HG03135 (cell line): Measurements from ENCODE around the gene EOLA1.
"Not testable (repeated sequence)": the region's sequence is repeated elsewhere in the genome, so short reads cannot be mapped to it uniquely, and the experiment has no call there.

ENCODE experiments used
- ATAC-seq: cut with Tn5 transposase; IDR thresholded peaks from one replicate; pipeline ENCODE4 v1.9.1; 2021; ENCODE audit warnings: mild to moderate bottlenecking, moderate library complexity; ENCODE audit not compliant: unreplicated experiment

Gene EOLA1

GRCh38 chrX:149513825-149514428 is 26.9 kb upstream of the EOLA1 start:
- no peak for ATAC-seq

- ATAC-seq, result no peak
Measured at GRCh38 chrX:149515954-149516602, 24.7 kb upstream of the EOLA1 start.

DNA sequence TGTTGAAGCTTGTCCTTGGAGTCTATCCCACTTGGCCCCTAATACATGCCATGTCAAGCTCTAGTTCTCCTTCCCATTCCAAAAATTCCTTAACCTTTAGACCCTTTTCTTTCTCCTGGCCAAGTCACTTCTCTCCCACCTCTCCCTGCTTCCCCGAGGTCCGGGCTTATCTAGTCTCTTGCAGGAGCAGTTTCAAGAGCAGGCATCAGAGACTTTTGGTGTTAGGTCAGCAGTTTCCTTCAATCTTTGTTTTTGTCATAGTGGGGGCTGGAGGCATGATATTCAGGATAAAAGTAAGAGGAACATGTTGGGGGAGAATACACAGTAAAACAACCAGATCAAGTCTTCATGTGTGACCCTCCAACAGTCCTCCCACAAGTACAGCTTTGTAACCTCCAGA is 24.2 kb upstream of the EOLA1 start:
- ATAC-seq, result no peak

DNA sequence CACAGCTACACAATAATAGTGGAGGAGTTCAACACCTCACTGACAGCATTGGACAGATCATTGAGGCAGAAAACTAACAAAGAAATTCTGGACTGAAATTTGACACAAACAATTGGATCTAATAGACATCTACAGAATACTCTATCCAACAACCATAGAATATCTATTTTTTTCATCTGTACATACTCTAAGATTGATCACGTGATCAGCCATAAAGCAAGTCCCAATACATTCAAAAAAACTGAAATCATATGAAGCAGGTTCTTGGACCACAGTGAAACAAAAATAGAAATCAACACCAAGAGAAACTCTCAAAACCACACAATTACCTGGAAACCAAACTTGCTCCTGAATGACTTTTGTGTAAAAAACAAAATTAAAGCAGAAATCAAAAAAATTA is 23.5 kb upstream of the EOLA1 start:
- ATAC-seq, result no peak

- ATAC-seq, result no peak
Measured at GRCh38 chrX:149518236-149518635, 22.6 kb upstream of the EOLA1 start.

- ATAC-seq, result not testable (repeated sequence)
Measured at GRCh38 chrX:149520636-149521277, 20.1 kb upstream of the EOLA1 start.

GRCh38 chrX:149521438-149521837 is 19.4 kb upstream of the EOLA1 start:
- no peak for ATAC-seq

DNA sequence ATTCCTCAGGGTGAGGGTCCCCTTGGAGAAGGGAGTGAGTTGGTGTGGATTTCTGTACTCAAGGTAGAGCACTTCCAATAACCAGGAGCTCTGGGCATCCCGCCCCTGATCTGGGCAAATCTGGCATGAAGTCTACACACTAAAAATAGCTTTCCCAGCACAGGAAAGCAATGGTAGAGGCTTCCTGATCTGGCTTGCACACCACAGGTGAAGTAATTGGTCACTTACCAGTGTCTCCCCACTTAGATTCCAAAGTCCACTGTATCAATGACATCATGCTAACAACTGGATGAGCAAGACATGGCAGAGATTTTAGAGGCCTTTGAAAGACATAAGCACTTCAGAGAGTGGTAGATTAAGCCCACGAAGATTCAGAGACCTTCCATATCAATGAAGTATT is 17.9 kb upstream of the EOLA1 start:
- no peak for ATAC-seq

- peak; percentile 93 for ATAC-seq
Measured at GRCh38 chrX:149525389-149525788, 15.4 kb upstream of the EOLA1 start.

DNA sequence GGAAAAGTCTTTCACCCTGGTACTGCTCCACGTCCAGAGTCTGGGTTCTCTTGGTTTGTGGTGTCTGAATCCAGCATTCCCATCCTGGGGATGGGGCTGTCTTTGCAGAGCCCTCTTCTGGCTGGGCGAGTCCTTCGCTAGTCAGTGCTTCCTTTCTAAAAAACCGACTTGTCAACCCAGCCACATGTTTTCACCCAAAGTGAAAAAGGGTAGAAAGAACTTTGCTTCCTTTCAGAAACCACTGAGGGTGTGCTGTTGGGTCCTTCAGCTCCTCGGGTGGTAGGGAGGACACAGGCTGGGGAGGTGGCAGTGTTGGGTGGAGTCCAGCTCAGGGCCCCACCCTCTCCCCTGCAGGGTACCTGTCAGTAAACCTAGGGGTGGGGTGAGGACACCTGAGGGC is 14.9 kb upstream of the EOLA1 start:
- peak; percentile 38 for ATAC-seq

GRCh38 chrX:149526318-149527033 is 14.3 kb upstream of the EOLA1 start:
- not testable (repeated sequence) for ATAC-seq

DNA sequence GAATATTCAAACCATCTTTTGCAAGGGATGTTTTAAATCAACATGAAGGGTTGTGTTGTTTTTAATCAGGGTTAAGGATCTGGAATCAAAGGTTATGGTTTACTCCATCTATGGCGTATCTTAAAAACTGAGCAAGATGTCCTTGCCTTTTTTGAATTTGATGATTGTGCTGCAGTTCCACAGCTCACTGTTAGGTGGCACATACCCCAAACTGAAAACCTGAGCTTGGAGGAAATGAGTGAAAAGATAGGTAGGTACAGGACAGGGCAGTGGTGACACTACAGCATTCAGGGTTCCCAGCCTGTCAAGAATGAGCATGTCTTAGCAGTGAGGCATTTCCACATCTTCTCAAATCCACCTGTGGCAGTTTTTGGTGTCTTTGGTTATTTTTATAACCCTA is 13.1 kb upstream of the EOLA1 start:
- no peak for ATAC-seq

DNA sequence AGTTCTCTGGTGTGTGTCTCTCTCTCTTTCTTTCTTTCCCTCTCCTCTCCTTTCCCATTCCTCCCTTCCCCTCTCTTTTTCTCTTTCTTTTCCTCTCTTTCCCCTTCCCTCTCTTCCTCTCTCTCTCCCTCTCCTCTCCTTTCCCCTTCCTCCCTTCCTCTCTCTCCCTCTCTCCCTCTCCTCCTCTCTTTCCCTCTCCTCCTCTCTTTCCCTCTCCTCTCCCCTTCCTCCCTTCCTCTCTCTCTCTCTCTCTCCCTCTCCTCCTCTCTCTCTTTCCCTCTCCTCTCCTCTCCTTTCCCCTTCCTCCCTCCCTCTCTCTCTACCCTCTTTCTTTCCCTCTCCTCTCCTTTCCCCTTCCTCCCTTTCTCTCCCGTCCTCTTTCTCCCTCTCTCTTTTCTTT is 12.4 kb upstream of the EOLA1 start:
- ATAC-seq, result no peak

DNA sequence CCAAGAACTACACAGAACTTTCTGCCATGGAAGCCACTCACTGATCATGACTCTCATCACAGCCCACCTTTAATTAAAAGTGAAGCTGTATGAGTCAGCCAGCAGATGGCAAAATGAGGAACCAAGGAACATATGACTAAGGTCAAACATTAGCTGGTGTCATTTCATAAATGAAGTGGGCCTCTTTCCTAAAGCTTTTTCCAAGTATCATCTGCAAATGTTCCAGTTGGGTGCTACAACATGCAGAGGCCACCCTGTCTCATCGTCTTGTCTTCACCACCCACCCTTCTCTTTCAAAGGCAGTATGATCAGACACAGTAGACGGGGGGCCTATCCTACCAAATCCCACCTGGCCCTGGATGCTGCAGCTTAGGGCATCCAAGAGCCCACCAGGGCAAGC is 9.2 kb upstream of the EOLA1 start:
- no peak for ATAC-seq

GRCh38 chrX:149532868-149533267 is 7.9 kb upstream of the EOLA1 start:
- ATAC-seq, result not testable (repeated sequence)

- ATAC-seq, result not testable (repeated sequence)
Measured at GRCh38 chrX:149533999-149534398, 6.8 kb upstream of the EOLA1 start.

- not testable (repeated sequence) for ATAC-seq
Measured at GRCh38 chrX:149534926-149535602, 5.7 kb upstream of the EOLA1 start.

DNA sequence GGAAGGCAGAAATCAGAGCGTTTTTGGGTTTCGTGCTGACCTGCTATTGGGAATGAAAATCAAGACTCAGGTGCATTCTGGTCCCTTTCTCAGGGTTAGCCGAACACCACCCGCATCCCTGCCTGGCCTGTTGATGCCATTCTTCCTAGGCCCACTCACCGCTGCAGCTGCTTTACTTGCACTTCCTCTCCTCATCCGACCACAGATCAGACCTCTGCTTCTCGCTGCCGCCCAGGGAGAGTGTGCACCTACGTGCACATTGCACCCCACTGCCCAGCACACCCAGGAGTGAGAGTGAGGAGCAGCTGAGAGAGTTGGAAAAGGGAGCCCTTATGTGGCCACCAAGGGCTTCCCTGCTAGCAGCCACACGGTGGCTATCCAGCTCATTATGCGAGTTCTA is 3.3 kb upstream of the EOLA1 start:
- not testable (repeated sequence) for ATAC-seq

DNA sequence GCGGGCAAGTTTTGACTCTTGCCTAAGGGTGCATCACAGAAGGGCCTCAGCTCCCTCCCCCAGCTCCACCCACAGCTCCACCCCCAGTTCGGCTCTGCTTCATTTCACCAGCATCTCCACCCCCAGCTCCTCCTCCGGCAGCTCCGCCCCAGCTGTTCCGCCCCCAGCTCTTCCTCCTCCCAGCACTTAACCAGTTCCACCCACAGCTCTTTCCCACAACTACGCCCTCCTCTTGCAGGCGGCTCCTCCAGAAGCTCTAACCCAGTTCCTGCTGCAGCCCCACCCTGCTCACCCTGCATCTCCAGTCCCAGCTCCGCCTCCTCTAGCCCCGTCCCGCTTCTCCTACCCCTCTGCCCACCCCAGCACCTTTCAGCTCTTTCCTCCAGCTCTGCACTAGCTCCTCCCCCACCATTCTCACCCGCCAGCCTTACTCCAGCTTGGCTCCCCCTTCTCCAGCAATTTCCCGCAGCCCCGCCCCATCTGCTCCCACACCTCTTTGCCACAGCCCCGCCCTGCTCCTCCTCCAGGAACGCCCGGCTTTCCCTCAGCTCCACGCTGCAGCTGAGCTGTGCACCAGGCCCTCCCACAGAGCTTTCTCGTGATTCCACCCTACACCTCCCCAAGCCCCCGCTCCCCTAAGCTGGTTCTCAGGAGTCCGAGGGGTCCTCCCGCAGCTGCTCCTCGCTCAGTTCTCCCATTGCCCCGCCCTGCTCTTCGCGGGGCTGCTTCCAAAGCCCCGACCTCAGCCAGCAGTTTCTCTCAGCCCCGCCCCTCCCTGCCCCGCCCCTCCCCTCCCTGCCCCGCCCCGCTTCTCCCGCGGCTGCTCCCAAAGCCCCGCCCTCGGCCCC is 1.3 kb upstream of the EOLA1 start:
- ATAC-seq, result peak; percentile 42

- ATAC-seq, result peak; percentile 19
Measured at GRCh38 chrX:149540131-149540620, 636 bp upstream of the EOLA1 start.
